GM19395 (cell line): ENCODE results near the gene IQCC.
"Not testable (repeated sequence)": the region's sequence is repeated elsewhere in the genome, so short reads cannot be mapped to it uniquely, and the experiment has no call there.

Experiments
- ATAC-seq: cut with Tn5 transposase; IDR thresholded peaks from one replicate; pipeline ENCODE4 v1.9.1; 2021; ENCODE audit warnings: mild to moderate bottlenecking, moderate library complexity; ENCODE audit not compliant: unreplicated experiment

The IQCC gene

GRCh38 chr1:32205401-32206370, at the start of gene IQCC:
Gene IQCC (plus strand): TSS chr1:32205671. CDS start chr1:32205682, 11 bp downstream.
- peak; percentile 57 for ATAC-seq

- ATAC-seq = no peak
These were observed 46.3 kb upstream of the IQCC start for GRCh38 chr1:32159189-32159588.

- ATAC-seq = no peak
These were observed 42.1 kb upstream of the IQCC start for GRCh38 chr1:32163405-32163804.

- ATAC-seq = not testable (repeated sequence)
These were observed 39.8 kb upstream of the IQCC start for GRCh38 chr1:32165633-32166032.

GRCh38 chr1:32170991-32171390, 34.5 kb upstream of the IQCC start:
- no peak for ATAC-seq

GRCh38 chr1:32172621-32173245, 32.7 kb upstream of the IQCC start:
- ATAC-seq = no peak

GRCh38 chr1:32178380-32179192, 26.9 kb upstream of the IQCC start:
- ATAC-seq = no peak

- ATAC-seq = no peak
These were observed 26.4 kb upstream of the IQCC start for GRCh38 chr1:32179193-32179442.

- ATAC-seq = peak; percentile 87
These were observed 25.9 kb upstream of the IQCC start, which contains the start of gene TXLNA for GRCh38 chr1:32179443-32180185. Gene TXLNA (plus strand): TSS chr1:32179675. CDS start chr1:32180346, 671 bp downstream.

- no peak for ATAC-seq
These were observed 25.0 kb upstream of the IQCC start for GRCh38 chr1:32180186-32181060.

GRCh38 chr1:32181065-32181464, 24.4 kb upstream of the IQCC start:
- ATAC-seq = no peak

- ATAC-seq = no peak
These were observed 23.9 kb upstream of the IQCC start for GRCh38 chr1:32181563-32181962.

- ATAC-seq = no peak
These were observed 23.4 kb upstream of the IQCC start for GRCh38 chr1:32182060-32182459.

- ATAC-seq = no peak
These were observed 20.8 kb upstream of the IQCC start for GRCh38 chr1:32184650-32185049.

- ATAC-seq = no peak
These were observed 19.4 kb upstream of the IQCC start for GRCh38 chr1:32186077-32186476.

- ATAC-seq = no peak
These were observed 19.0 kb upstream of the IQCC start for GRCh38 chr1:32186491-32186890.

- no peak for ATAC-seq
These were observed 17.6 kb upstream of the IQCC start for GRCh38 chr1:32187850-32188249.

- ATAC-seq = no peak
These were observed 13.1 kb upstream of the IQCC start for GRCh38 chr1:32192220-32192948.

GRCh38 chr1:32194984-32195383, 10.5 kb upstream of the IQCC start:
- ATAC-seq = no peak
